ENCODE data around the gene ULK4.

Gene ULK4

GRCh38 chr3:41430391-41430790 is 531.5 kb downstream of the ULK4 start:
- Histone ChIP-seq H3K36me3 (ENCODE audit: insufficient read depth, low read length) (no peaks in the 10 kb centered on the region), H3K4me1 (ENCODE audit: insufficient read depth, low read length) (no peaks in the 10 kb centered on the region), H3K4me3 (ENCODE audit: low read depth in 1 of 2, low read length in 2 of 2) (no peak overlapping the region), H3K27ac (ENCODE audit: low read length) (no peak overlapping the region), H3K79me2 (ENCODE audit: insufficient read depth, low read length) (no peaks in the 10 kb centered on the region), H3K9ac (ENCODE audit: low read depth, low read length) (no peak overlapping the region), H3K4me2 (ENCODE audit: insufficient read depth, low read length) (no peak overlapping the region), H3K9me3 (ENCODE audit: insufficient read depth, low read length, severe bottlenecking) (no peaks in the 10 kb centered on the region), H3K27me3 (ENCODE audit: insufficient read depth, low read length, poor library complexity) (no peaks in the 10 kb centered on the region), H4K20me1 (ENCODE audit: insufficient read depth, low read length) (no peaks in the 10 kb centered on the region), H2AFZ (ENCODE audit: low read depth, low read length) (no peak overlapping the region)
- no peak for DNase-seq
- TF ChIP-seq EZH2 (IDR thresholded peaks at IDR 0.05; ENCODE audit: borderline replicate concordance, low read depth, low read length, severe bottlenecking) (no peak), CTCF (IDR thresholded peaks at IDR 0.05; ENCODE audit: borderline replicate concordance, extremely low read depth, low read length, poor library complexity, severe bottlenecking) (no peak)
- ATAC-seq (ENCODE audit: insufficient read depth, low read depth) = no peak

GRCh38 chr3:41426485-41426884 is 535.4 kb downstream of the ULK4 start:
- Histone ChIP-seq H3K9ac (ENCODE audit: low read depth, low read length) (no peak overlapping the region), H3K36me3 (ENCODE audit: insufficient read depth, low read length) (no peaks in the 10 kb centered on the region), H3K4me3 (ENCODE audit: low read depth in 1 of 2, low read length in 2 of 2) (no peak overlapping the region), H3K9me3 (ENCODE audit: insufficient read depth, low read length, severe bottlenecking) (no peaks in the 10 kb centered on the region), H3K27ac (ENCODE audit: low read length) (no peak overlapping the region), H3K27me3 (ENCODE audit: insufficient read depth, low read length, poor library complexity) (no peaks in the 10 kb centered on the region), H3K4me1 (ENCODE audit: insufficient read depth, low read length) (0 out of 2 replicates have a peak, but pooled peaks cover 4% of the 10 kb centered on the region), H3K79me2 (ENCODE audit: insufficient read depth, low read length) (no peaks in the 10 kb centered on the region), H4K20me1 (ENCODE audit: insufficient read depth, low read length) (no peaks in the 10 kb centered on the region), H3K4me2 (ENCODE audit: insufficient read depth, low read length) (no peak overlapping the region), H2AFZ (ENCODE audit: low read depth, low read length) (no peak overlapping the region)
- DNase-seq = no peak
- TF ChIP-seq EZH2 (IDR thresholded peaks at IDR 0.05; ENCODE audit: borderline replicate concordance, low read depth, low read length, severe bottlenecking) = no peak
- no peak for TF ChIP-seq CTCF (IDR thresholded peaks at IDR 0.05; ENCODE audit: borderline replicate concordance, extremely low read depth, low read length, poor library complexity, severe bottlenecking)
- no peak for ATAC-seq (ENCODE audit: insufficient read depth, low read depth)

GRCh38 chr3:41424543-41425300 is 537.2 kb downstream of the ULK4 start:
- Histone ChIP-seq H3K27me3 (ENCODE audit: insufficient read depth, low read length, poor library complexity) (no peaks in the 10 kb centered on the region), H3K4me1 (ENCODE audit: insufficient read depth, low read length) (0 out of 2 replicates have a peak, but pooled peaks cover 4% of the 10 kb centered on the region), H3K4me2 (ENCODE audit: insufficient read depth, low read length) (no peak overlapping the region), H3K9me3 (ENCODE audit: insufficient read depth, low read length, severe bottlenecking) (no peaks in the 10 kb centered on the region), H3K9ac (ENCODE audit: low read depth, low read length) (no peak overlapping the region), H3K36me3 (ENCODE audit: insufficient read depth, low read length) (no peaks in the 10 kb centered on the region), H3K79me2 (ENCODE audit: insufficient read depth, low read length) (no peaks in the 10 kb centered on the region), H3K27ac (ENCODE audit: low read length) (no peak overlapping the region), H4K20me1 (ENCODE audit: insufficient read depth, low read length) (no peaks in the 10 kb centered on the region), H3K4me3 (ENCODE audit: low read depth in 1 of 2, low read length in 2 of 2) (no peak overlapping the region), H2AFZ (ENCODE audit: low read depth, low read length) (no peak overlapping the region)
- no peak for DNase-seq
- no peak for TF ChIP-seq CTCF (IDR thresholded peaks at IDR 0.05; ENCODE audit: borderline replicate concordance, extremely low read depth, low read length, poor library complexity, severe bottlenecking)
- no peak for TF ChIP-seq EZH2 (IDR thresholded peaks at IDR 0.05; ENCODE audit: borderline replicate concordance, low read depth, low read length, severe bottlenecking)
- no peak for ATAC-seq (ENCODE audit: insufficient read depth, low read depth)

All from DND-41 (cell line).